ENCODE measurements around the gene WNT10A. TPM values are rescaled to one million over a fixed set of nuclear protein-coding genes. Genes with fewer than 3 reads are reported as not detected.
"Not testable (repeated sequence)": the region's sequence is repeated elsewhere in the genome, so short reads cannot be mapped to it uniquely, and the experiment has no call there.

WNT10A gene
- total RNA-seq (2014; rRNA removed; shearing (Covaris generic)): 0.02 and 0.30 TPM in 2 replicates

- no peak for DNase-seq (ENCODE audit: low read depth)
These were observed at the start of gene WNT10A for GRCh38 chr2:218880102-218880858. WNT10A (plus strand) TSS chr2:218880852; CDS start chr2:218880996, 144 bp downstream.

DNA sequence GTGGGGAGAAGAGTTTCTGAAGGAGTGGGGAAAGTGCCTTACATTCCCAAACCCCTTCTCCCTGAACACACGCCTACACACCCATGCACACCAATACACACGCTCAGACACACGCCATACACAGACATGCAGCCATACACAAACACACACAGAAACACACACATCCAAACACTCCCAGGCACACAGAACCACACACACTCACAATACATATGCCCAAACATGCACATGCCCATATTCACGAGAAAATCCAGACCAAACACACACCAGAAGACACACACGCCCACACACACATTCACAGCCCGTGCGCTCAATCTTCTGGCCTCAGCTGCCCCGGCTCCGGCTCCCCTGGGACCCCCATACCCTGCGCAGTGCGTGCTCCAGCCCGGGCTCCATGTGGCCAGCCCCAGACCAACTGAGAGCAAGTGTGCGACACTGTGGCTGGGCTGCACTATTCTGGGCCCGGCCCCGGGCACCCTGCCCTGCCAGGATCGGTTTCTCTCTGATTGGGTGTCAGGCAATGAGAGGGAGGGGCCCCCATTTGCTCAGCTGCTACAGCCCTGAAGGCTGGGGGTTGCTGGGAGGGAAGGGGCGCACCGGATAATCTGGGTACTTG is 49.2 kb upstream of the WNT10A start, which contains the start of gene PRKAG3:
PRKAG3 (minus strand) TSS at position 426 of the 613 bp plus-strand sequence.
- DNase-seq (ENCODE audit: low read depth): no peak

- peak; percentile 7 for DNase-seq (ENCODE audit: low read depth)
These were observed 48.6 kb upstream of the WNT10A start for GRCh38 chr2:218832081-218832480.

DNA sequence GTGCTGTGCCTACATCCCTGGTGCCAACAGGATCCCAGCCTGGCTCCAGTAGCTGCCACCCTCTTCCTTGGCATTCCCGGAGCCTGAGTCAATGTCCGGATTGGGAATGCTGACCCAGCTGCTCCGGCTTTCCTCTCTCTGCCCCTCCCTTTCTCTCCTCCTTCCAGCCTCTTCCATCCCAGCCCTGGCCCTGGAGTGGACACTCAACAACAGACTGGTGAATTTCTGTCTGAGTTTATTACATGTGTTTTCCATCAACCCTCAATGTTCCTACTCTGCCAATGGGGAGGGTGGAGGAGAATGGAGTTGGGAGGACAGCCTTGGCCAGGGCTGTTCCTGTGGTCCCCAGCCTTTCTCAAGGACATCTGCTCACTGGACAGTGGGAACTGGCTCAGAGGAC is 48.1 kb upstream of the WNT10A start:
- peak; percentile 57 for DNase-seq (ENCODE audit: low read depth)

DNA sequence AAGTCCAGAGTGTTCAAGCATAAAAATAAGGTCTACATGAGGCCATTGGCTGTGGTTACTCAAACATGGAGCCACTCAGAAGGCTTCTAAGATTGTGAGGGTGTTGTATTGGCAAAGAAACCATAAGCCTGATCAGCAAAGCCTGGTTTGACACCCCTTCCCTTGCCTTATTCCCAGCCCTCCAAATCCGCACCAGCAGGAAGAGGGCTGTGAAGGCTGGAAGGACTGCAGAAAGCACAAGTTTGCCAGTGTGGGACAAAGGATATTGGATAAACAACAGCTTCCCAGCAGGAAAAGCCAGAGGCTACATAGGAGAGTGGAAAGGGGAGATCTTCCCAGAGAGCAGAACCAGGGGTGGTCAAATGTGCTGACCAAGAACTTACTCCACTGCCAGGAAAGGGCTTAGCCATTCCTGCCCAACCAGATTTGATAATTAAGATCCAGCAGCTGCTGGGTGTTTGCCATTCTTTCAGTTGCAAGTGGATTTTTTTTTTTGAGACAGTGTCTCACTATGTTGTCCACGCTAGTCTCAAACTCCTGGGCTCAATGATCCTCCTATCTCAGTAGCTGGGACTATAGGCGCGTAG is 47.5 kb upstream of the WNT10A start:
- peak; percentile 14 for DNase-seq (ENCODE audit: low read depth)

- DNase-seq (ENCODE audit: low read depth): peak; percentile 64
These were observed 46.0 kb upstream of the WNT10A start for GRCh38 chr2:218834685-218835084.

DNA sequence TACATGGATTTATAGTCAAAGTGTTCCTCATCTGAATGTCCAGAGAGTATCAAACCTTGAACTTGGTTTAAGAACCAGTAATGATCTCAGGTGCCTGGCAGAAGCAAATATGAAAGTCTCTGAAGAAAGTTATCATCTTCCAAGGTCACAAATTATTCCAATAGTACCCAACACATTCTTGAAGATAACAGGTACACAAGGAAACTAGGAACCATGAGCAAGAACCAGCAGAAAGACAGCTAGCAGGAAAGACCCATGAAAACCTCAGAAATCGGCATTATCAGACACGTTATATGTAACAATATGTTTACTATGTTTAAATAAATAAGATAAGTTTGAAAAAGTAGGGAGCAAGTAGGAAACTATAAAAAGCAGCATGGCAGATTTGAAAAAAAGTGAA is 43.2 kb upstream of the WNT10A start:
- DNase-seq (ENCODE audit: low read depth): no peak

GRCh38 chr2:218839430-218839829 is 41.2 kb upstream of the WNT10A start:
- no peak for DNase-seq (ENCODE audit: low read depth)

- DNase-seq (ENCODE audit: low read depth): no peak
These were observed 40.8 kb upstream of the WNT10A start for GRCh38 chr2:218839888-218840287.

GRCh38 chr2:218844334-218844733 is 36.3 kb upstream of the WNT10A start:
- DNase-seq (ENCODE audit: low read depth): not testable (repeated sequence)

- not testable (repeated sequence) for DNase-seq (ENCODE audit: low read depth)
These were observed 33.7 kb upstream of the WNT10A start for GRCh38 chr2:218846963-218847362.

- peak; percentile 89 for DNase-seq (ENCODE audit: low read depth)
These were observed 30.9 kb upstream of the WNT10A start for GRCh38 chr2:218849721-218850120.

DNA sequence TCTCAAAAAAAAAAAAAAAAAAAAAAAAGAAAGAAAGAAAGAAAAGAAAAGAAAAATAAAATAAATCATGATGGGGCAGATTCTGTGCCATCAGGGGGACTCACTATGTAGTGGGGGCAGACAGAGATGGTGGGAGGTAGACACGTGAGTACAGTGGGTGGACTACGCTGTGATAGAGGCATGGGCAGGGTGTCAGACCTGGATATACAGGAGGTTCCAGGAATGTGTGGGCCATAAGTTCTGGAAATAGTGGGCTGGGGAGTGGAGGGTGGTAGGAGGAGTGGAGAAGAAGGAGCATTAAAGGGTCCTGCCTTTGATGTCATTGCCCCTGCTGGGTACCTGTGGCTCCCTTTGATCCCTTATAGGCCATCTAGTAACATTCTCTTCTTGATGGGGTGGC is 29.9 kb upstream of the WNT10A start:
- no peak for DNase-seq (ENCODE audit: low read depth)

GRCh38 chr2:218851286-218851685 is 29.4 kb upstream of the WNT10A start:
- no peak for DNase-seq (ENCODE audit: low read depth)

DNA sequence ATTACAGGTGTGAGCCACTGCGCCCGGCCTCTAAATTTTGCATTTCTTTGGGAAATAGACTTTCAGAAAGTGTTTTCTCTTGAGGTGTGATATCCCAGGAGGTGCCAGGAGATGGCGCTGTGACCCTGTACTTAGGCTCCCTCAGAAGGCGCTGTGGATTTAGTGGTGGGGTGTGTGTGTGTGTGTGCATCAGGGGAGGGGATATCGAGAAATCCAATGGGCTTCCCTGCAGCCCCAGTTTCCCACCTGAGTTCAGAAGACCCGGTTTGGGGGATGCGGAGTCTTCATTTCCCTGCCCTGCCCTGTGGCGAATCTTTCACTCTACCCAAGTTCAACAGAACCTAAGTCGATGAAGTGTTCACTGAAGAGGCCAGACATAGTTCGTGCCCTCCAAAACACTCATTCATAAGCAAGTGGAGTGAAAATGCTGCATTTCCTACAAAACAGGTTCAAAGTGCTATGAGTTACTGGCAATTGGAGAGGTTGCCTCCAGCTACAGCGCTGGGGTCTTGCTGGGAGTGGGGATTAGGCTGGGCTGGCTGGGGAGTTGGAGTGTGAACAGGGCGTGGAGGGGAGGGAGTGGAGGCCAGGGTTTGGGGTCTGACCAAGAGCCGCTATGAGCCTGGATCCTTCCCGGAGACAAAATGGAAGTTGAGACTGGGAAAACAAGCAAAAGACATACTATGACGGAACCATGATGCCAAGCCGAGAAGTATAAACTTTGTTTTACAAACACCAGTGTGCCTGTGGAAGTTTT is 27.6 kb upstream of the WNT10A start:
- peak; percentile 58 for DNase-seq (ENCODE audit: low read depth)

DNA sequence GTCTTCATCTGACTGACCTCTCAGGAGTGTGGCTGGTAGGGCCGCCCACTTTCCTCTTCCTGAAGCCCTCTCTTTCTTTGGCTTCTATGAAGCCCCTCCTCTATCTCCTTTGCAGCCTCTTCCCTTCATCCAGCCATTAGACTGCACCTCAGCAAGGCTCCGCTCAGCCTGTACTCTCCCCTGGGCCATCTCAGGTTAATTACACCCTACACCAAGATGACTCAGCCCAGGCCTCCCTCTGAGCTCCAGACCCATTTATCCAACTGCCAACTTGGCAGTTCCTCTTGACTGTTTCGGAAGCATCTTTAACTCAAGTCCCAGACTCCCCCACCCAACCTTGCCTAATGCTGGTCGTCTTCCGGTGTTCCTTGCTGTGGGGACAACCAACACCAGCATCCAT is 26.9 kb upstream of the WNT10A start:
- peak; percentile 88 for DNase-seq (ENCODE audit: low read depth)

GRCh38 chr2:218854860-218855259 is 25.8 kb upstream of the WNT10A start:
- no peak for DNase-seq (ENCODE audit: low read depth)

GRCh38 chr2:218855305-218856166 is 25.1 kb upstream of the WNT10A start:
- no peak for DNase-seq (ENCODE audit: low read depth)

GRCh38 chr2:218856167-218856895 is 24.3 kb upstream of the WNT10A start:
- no peak for DNase-seq (ENCODE audit: low read depth)

- no peak for DNase-seq (ENCODE audit: low read depth)
These were observed 23.8 kb upstream of the WNT10A start for GRCh38 chr2:218856896-218857243.

Measured in M059J (cell line).